Neural cell (in vitro differentiated cells): ENCODE results near the gene EIF4EBP2. TPM values are rescaled to one million over a fixed set of nuclear protein-coding genes. Genes with fewer than 3 reads are reported as not detected.

Experiments
- H2AFZ ChIP-seq: fragments of 200-600, 300-800 bp; sonication (generic), shearing (Covaris generic); 2 replicates; pipeline ENCODE4 v1.6.0; 2014; ENCODE audit warnings: low read depth, mild to moderate bottlenecking, antibody characterized with exemption, low read length, moderate library complexity
- H3F3A ChIP-seq: fragments of 200-600 bp; shearing (Covaris generic); 2 replicates; pipeline ENCODE4 v1.6.1; 2016; ENCODE audit warnings: mild to moderate bottlenecking, moderate library complexity, mixed read lengths, antibody characterized with exemption, low read length; ENCODE audit not compliant: insufficient read depth, poor library complexity, severe bottlenecking
- H3K27ac ChIP-seq: fragments of 200-600, 300-800 bp; sonication (generic), shearing (Covaris generic); 2 replicates; pipeline ENCODE4 v1.5.1; 2014; ENCODE audit warnings: mild to moderate bottlenecking, low read length, moderate library complexity
- H3K27me3 ChIP-seq: fragments of 300-800, 200-600 bp; sonication (generic), shearing (Covaris generic); 2 replicates; pipeline ENCODE4 v1.6.0; 2014; ENCODE audit warnings: mild to moderate bottlenecking, low read depth, low read length, moderate library complexity; ENCODE audit not compliant: insufficient read depth
- H3K36me3 ChIP-seq: fragments of 300-800, 200-600 bp; sonication (generic), shearing (Covaris generic); 2 replicates; pipeline ENCODE4 v1.5.1; 2014; ENCODE audit warnings: mild to moderate bottlenecking, antibody characterized with exemption, low read length, moderate library complexity; ENCODE audit not compliant: insufficient read depth
- H3K4me2 ChIP-seq: fragments of 300-800, 200-600 bp; sonication (generic), shearing (Covaris generic); 2 replicates; pipeline ENCODE4 v1.6.0; 2014; ENCODE audit warnings: mild to moderate bottlenecking, low read length
- H3K4me3 ChIP-seq: fragments of 300-800, 200-600 bp; sonication (generic), shearing (Covaris generic); 2 replicates; pipeline ENCODE4 v1.5.1; 2014; ENCODE audit warnings: mild to moderate bottlenecking, low read length, moderate library complexity
- H3K79me2 ChIP-seq: fragments of 200-600 bp; shearing (Covaris generic); replicated peaks from 2 replicates; pipeline ENCODE4 v1.6.0; 2014; ENCODE audit warnings: mild to moderate bottlenecking, low read length, moderate library complexity; ENCODE audit not compliant: insufficient read depth
- H3K9ac ChIP-seq: fragments of 300-800, 200-600 bp; sonication (generic), shearing (Covaris generic); 2 replicates; pipeline ENCODE4 v1.6.1; 2016; ENCODE audit warnings: mild to moderate bottlenecking, low read length, mixed read lengths
- H3K9me2 ChIP-seq: fragments of 200-600 bp; shearing (Covaris generic); 2 replicates; pipeline ENCODE4 v1.6.1; 2016; ENCODE audit warnings: mild to moderate bottlenecking, low read length, mixed read lengths; ENCODE audit not compliant: insufficient read depth
- H3K9me3 ChIP-seq: fragments of 200-600, 300-800 bp; sonication (generic), shearing (Covaris generic); 2 replicates; pipeline ENCODE4 v1.6.1; 2016; ENCODE audit warnings: mild to moderate bottlenecking, mixed run types, low read length, moderate library complexity, mixed read lengths
- H4K20me1 ChIP-seq: fragments of 200-600 bp; shearing (Covaris generic); 2 replicates; pipeline ENCODE4 v1.6.1; 2016; ENCODE audit warnings: mild to moderate bottlenecking, mixed run types; ENCODE audit not compliant: insufficient read depth
- EP300 ChIP-seq: fragments of 450-650 bp; conservative IDR thresholded peaks from 2 replicates; pipeline ENCODE4 v1.6.1; 2014; ENCODE audit warnings: antibody characterized with exemption, mild to moderate bottlenecking, moderate library complexity; ENCODE audit not compliant: poor library complexity, severe bottlenecking
- EZH2 ChIP-seq: fragments of 200-600, 300-800 bp; shearing (Covaris generic), sonication (generic); IDR thresholded peaks from 2 replicates; pipeline ENCODE4 v1.6.1; 2014; ENCODE audit warnings: antibody characterized with exemption, low read length, borderline replicate concordance, mild to moderate bottlenecking; ENCODE audit not compliant: insufficient read depth, poor library complexity, severe bottlenecking
- MXI1 ChIP-seq: fragments of 450-650 bp; conservative IDR thresholded peaks from 2 replicates; pipeline ENCODE4 v1.6.1; 2014; ENCODE audit warnings: antibody characterized with exemption, mild to moderate bottlenecking; ENCODE audit not compliant: poor library complexity, severe bottlenecking
- POLR2AphosphoS5 ChIP-seq: IDR thresholded peaks from 2 replicates; pipeline ENCODE4 v1.6.1; 2012
- RAD21 ChIP-seq: fragments of 450-650 bp; conservative IDR thresholded peaks from 2 replicates; pipeline ENCODE4 v1.6.1; 2014; ENCODE audit warnings: antibody characterized with exemption, mild to moderate bottlenecking, moderate library complexity
- SMC3 ChIP-seq: fragments of 450-650 bp; conservative IDR thresholded peaks from 2 replicates; pipeline ENCODE4 v1.6.1; 2014; ENCODE audit warnings: antibody characterized with exemption, mild to moderate bottlenecking, moderate library complexity; ENCODE audit not compliant: poor library complexity
- TAF1 ChIP-seq: IDR thresholded peaks from 2 replicates; pipeline ENCODE4 v1.6.1; 2012; ENCODE audit warnings: low read depth
- polyA plus RNA-seq: library from polyadenylated mRNA; depleted of rRNA; stranded (reverse); fragments of >200 nt; gene quantifications from 2 replicates; pipeline ENCODE4 v1.2.3, GENCODE V29; 2014
- TF ChIP-seq, protein P1 (sequence below): IDR thresholded peaks from 2 replicates; pipeline ENCODE4 v1.6.1; 2012; ENCODE audit warnings: borderline replicate concordance
- TF ChIP-seq, protein P2 (sequence below): fragments of 450-650 bp; IDR thresholded peaks from 2 replicates; pipeline ENCODE4 v1.5.1; 2014; ENCODE audit warnings: antibody characterized with exemption, mild to moderate bottlenecking, moderate library complexity; ENCODE audit not compliant: poor library complexity, severe bottlenecking

Gene EIF4EBP2
- polyA plus RNA-seq, 1 donor from 2014 or later, result 51.7 TPM

- Histone ChIP-seq H3K9me3 (no peaks in the 10 kb centered on the region), H3K4me3 (no peak overlapping the region), H3K79me2 (no peaks in the 10 kb centered on the region), H3K4me2 (no peak overlapping the region), H3K9ac (no peak overlapping the region), H3K9me2 (no peaks in the 10 kb centered on the region), H2AFZ (no peak overlapping the region), H4K20me1 (no peaks in the 10 kb centered on the region), H3K27me3 (peaks cover 14% of the 10 kb centered on the region), H3F3A (no peaks in the 10 kb centered on the region), H3K36me3 (no peaks in the 10 kb centered on the region), H3K27ac (no peak overlapping the region)
- no peak for TF ChIP-seq MXI1
- TF ChIP-seq EP300, result no peak
- TF ChIP-seq SMC3, result no peak
- TF ChIP-seq, protein P1, sequence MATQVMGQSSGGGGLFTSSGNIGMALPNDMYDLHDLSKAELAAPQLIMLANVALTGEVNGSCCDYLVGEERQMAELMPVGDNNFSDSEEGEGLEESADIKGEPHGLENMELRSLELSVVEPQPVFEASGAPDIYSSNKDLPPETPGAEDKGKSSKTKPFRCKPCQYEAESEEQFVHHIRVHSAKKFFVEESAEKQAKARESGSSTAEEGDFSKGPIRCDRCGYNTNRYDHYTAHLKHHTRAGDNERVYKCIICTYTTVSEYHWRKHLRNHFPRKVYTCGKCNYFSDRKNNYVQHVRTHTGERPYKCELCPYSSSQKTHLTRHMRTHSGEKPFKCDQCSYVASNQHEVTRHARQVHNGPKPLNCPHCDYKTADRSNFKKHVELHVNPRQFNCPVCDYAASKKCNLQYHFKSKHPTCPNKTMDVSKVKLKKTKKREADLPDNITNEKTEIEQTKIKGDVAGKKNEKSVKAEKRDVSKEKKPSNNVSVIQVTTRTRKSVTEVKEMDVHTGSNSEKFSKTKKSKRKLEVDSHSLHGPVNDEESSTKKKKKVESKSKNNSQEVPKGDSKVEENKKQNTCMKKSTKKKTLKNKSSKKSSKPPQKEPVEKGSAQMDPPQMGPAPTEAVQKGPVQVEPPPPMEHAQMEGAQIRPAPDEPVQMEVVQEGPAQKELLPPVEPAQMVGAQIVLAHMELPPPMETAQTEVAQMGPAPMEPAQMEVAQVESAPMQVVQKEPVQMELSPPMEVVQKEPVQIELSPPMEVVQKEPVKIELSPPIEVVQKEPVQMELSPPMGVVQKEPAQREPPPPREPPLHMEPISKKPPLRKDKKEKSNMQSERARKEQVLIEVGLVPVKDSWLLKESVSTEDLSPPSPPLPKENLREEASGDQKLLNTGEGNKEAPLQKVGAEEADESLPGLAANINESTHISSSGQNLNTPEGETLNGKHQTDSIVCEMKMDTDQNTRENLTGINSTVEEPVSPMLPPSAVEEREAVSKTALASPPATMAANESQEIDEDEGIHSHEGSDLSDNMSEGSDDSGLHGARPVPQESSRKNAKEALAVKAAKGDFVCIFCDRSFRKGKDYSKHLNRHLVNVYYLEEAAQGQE, result no peak
- TF ChIP-seq, protein P2, sequence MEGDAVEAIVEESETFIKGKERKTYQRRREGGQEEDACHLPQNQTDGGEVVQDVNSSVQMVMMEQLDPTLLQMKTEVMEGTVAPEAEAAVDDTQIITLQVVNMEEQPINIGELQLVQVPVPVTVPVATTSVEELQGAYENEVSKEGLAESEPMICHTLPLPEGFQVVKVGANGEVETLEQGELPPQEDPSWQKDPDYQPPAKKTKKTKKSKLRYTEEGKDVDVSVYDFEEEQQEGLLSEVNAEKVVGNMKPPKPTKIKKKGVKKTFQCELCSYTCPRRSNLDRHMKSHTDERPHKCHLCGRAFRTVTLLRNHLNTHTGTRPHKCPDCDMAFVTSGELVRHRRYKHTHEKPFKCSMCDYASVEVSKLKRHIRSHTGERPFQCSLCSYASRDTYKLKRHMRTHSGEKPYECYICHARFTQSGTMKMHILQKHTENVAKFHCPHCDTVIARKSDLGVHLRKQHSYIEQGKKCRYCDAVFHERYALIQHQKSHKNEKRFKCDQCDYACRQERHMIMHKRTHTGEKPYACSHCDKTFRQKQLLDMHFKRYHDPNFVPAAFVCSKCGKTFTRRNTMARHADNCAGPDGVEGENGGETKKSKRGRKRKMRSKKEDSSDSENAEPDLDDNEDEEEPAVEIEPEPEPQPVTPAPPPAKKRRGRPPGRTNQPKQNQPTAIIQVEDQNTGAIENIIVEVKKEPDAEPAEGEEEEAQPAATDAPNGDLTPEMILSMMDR, result no peak
- TF ChIP-seq RAD21, result no peak
- TF ChIP-seq EZH2, result no peak
- TF ChIP-seq TAF1, result no peak
- TF ChIP-seq POLR2AphosphoS5, result no peak
These were observed 69.0 kb downstream of the EIF4EBP2 start for GRCh38 chr10:70472799-70473454.

DNA sequence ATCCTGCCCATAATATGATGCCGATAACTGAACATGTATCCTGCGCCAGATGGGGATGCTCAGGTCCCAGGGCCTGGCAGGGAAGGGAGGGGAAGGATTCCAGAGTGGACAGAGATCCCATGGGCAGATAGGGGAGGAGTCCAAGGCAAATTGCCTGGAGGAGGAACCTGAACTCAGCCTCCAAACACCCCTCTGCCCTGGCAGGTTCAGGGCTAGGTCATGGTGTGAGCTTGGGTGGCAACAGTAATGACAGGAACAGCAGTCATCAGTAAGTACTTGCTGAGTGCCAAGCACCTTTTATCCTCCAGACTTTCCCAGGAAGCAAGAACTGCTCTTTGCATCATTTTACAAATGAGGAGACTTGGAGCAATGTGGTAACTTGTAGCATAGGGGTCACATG is 70.8 kb downstream of the EIF4EBP2 start:
- H3K9ac ChIP-seq, result no peak overlapping the region
- no peaks in the 10 kb centered on the region for H3F3A ChIP-seq
- no peaks in the 10 kb centered on the region for H4K20me1 ChIP-seq
- no peak overlapping the region for H3K4me3 ChIP-seq
- H3K27ac ChIP-seq, result no peak overlapping the region
- no peaks in the 10 kb centered on the region for H3K36me3 ChIP-seq
- H3K9me3 ChIP-seq, result no peaks in the 10 kb centered on the region
- H3K4me2 ChIP-seq, result no peak overlapping the region
- TF ChIP-seq POLR2AphosphoS5 (no peak), TAF1 (no peak), RAD21 (no peak), MXI1 (no peak), SMC3 (no peak), EZH2 (no peak), EP300 (no peak)
- TF ChIP-seq, protein P1, result no peak
- TF ChIP-seq, protein P2, result no peak
- no peaks in the 10 kb centered on the region for H3K9me2 ChIP-seq
- H3K27me3 ChIP-seq, result peaks cover 30% of the 10 kb centered on the region
- H2AFZ ChIP-seq, result no peak overlapping the region
- no peaks in the 10 kb centered on the region for H3K79me2 ChIP-seq
